ENCODE results near the gene FBXW9.

DNA sequence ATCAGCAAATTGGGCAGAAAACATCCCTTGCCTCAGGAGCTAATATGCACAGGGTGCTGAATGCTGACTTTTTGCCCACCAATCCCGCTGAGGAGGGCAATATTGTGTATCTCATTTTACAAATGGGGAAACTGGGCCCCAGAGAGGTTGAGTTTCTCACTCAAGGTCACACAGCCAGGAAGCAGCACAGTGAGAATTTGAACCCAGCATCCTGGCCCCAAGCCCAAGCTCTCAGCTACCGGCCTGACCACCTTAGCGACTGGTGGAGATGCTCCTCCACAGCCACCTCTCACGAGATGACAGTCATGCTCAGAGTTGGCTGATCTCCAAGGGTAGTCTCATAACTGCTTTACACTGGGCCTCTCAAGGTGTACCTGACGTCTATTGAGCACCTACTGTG is 3.5 kb downstream of the FBXW9 start:
- no peak for TF ChIP-seq CTCF (IDR thresholded peaks at IDR 0.05 in 8 of 11, conservative IDR thresholded peaks at IDR 0.05 in 3 of 11)
- TF ChIP-seq POLR2A (IDR thresholded peaks at IDR 0.05): no peak
